Measurements from ENCODE around the gene DHX38.

The DHX38 gene

GRCh38 chr16:72064361-72064894 is 29.2 kb upstream of the DHX38 start:
- peaks cover 0 to 5% of the 10 kb centered on the region in 2 donors for H3K9me3 ChIP-seq (replicated peaks in 1 of 2; ENCODE audit: control insufficient read depth in 2 of 2, insufficient read depth in 1 of 2, low read depth in 1 of 2, low read length in 2 of 2)
- no CpG with 5 or more reads among the region's 10 CpGs for WGBS, 2 donors (ENCODE audit: extremely low coverage in 2 of 2, insufficient read length in 2 of 2, insufficient replicate concordance in 1 of 2)
- no peak overlapping the region for H3K27ac ChIP-seq (replicated peaks; ENCODE audit: low read length)
- no peak overlapping the region for H3K4ac ChIP-seq (ENCODE audit: low read length)
- H2BK12ac ChIP-seq (ENCODE audit: low read length), result no peak overlapping the region
- H3K79me1 ChIP-seq (ENCODE audit: low read depth, low read length), result no peaks in the 10 kb centered on the region
- no peaks in the 10 kb centered on the region for H3K27me3 ChIP-seq (ENCODE audit: control insufficient read depth in 3 of 3, insufficient read depth in 3 of 3, low read depth in 1 of 3, low read length in 3 of 3)
- no peak overlapping the region for H2BK5ac ChIP-seq (ENCODE audit: low read length)
- no peak overlapping the region for H2BK120ac ChIP-seq (ENCODE audit: low read depth, low read length)
- no peak for DNase-seq (ENCODE audit: low spot score)
- no peak overlapping the region for H3K14ac ChIP-seq (ENCODE audit: low read length)
- H3K18ac ChIP-seq (ENCODE audit: low read length), result no peak overlapping the region
- no peak overlapping the region for H2AK5ac ChIP-seq (ENCODE audit: low read depth, low read length)
- no peak overlapping the region for H3K4me2 ChIP-seq (ENCODE audit: insufficient read depth, low read length, poor library complexity, severe bottlenecking)
- H2AFZ ChIP-seq (ENCODE audit: low read length), result no peak overlapping the region
- H3K36me3 ChIP-seq (replicated peaks in 1 of 2; ENCODE audit: control insufficient read depth in 2 of 2, insufficient read depth in 2 of 2, low read length in 2 of 2), result no peaks in the 10 kb centered on the region
- no peak overlapping the region for H3K23ac ChIP-seq (ENCODE audit: low read depth, low read length, poor library complexity)
- no peaks in the 10 kb centered on the region for H3K4me1 ChIP-seq (ENCODE audit: control insufficient read depth in 2 of 2, insufficient read depth in 1 of 2, low read depth in 1 of 2, low read length in 2 of 2)
- H3K9ac ChIP-seq (ENCODE audit: low read depth, low read length, poor library complexity), result no peak overlapping the region
- H4K91ac ChIP-seq (ENCODE audit: low read depth, low read length, poor library complexity), result no peak overlapping the region
- no peak overlapping the region for H4K8ac ChIP-seq (ENCODE audit: low read depth, low read length)
- H2BK15ac ChIP-seq (ENCODE audit: low read length), result no peak overlapping the region
- no peak overlapping the region for H3K4me3 ChIP-seq (ENCODE audit: low read length in 2 of 2)

GRCh38 chr16:72066747-72067146 is 26.9 kb upstream of the DHX38 start:
- no peak overlapping the region for H2BK12ac ChIP-seq (ENCODE audit: low read length)
- DNase-seq (ENCODE audit: low spot score), result peak; percentile 15
- no peak overlapping the region for H3K18ac ChIP-seq (ENCODE audit: low read length)
- no peak overlapping the region for H3K27ac ChIP-seq (replicated peaks; ENCODE audit: low read length)
- H3K27me3 ChIP-seq (ENCODE audit: control insufficient read depth in 3 of 3, insufficient read depth in 3 of 3, low read depth in 1 of 3, low read length in 3 of 3), result no peaks in the 10 kb centered on the region
- H2AK5ac ChIP-seq (ENCODE audit: low read depth, low read length), result no peak overlapping the region
- WGBS, 2 donors (ENCODE audit: extremely low coverage in 2 of 2, insufficient read length in 2 of 2, insufficient replicate concordance in 1 of 2), result no CpG with 5 or more reads among the region's 1 CpG
- H2AFZ ChIP-seq (ENCODE audit: low read length), result peak overlapping the region; percentile 50
- no peaks in the 10 kb centered on the region for H3K79me1 ChIP-seq (ENCODE audit: low read depth, low read length)
- no peak overlapping the region for H4K91ac ChIP-seq (ENCODE audit: low read depth, low read length, poor library complexity)
- H3K36me3 ChIP-seq (replicated peaks in 1 of 2; ENCODE audit: control insufficient read depth in 2 of 2, insufficient read depth in 2 of 2, low read length in 2 of 2), result no peaks in the 10 kb centered on the region
- no peak overlapping the region for H4K8ac ChIP-seq (ENCODE audit: low read depth, low read length)
- H3K9ac ChIP-seq (ENCODE audit: low read depth, low read length, poor library complexity), result no peak overlapping the region
- H2BK5ac ChIP-seq (ENCODE audit: low read length), result no peak overlapping the region
- H2BK15ac ChIP-seq (ENCODE audit: low read length), result no peak overlapping the region
- no peak overlapping the region for H3K4ac ChIP-seq (ENCODE audit: low read length)
- no peak overlapping the region for H2BK120ac ChIP-seq (ENCODE audit: low read depth, low read length)
- H3K4me1 ChIP-seq (ENCODE audit: control insufficient read depth in 2 of 2, insufficient read depth in 1 of 2, low read depth in 1 of 2, low read length in 2 of 2), result no peaks in the 10 kb centered on the region
- H3K9me3 ChIP-seq (replicated peaks in 1 of 2; ENCODE audit: control insufficient read depth in 2 of 2, insufficient read depth in 1 of 2, low read depth in 1 of 2, low read length in 2 of 2), result peaks cover 0 to 5% of the 10 kb centered on the region in 2 donors
- no peak overlapping the region for H3K14ac ChIP-seq (ENCODE audit: low read length)
- no peak overlapping the region for H3K4me2 ChIP-seq (ENCODE audit: insufficient read depth, low read length, poor library complexity, severe bottlenecking)
- no peak overlapping the region for H3K4me3 ChIP-seq (ENCODE audit: low read length in 2 of 2)
- H3K23ac ChIP-seq (ENCODE audit: low read depth, low read length, poor library complexity), result no peak overlapping the region

- no peak overlapping the region for H2AFZ ChIP-seq (ENCODE audit: low read length)
- no peak for DNase-seq (ENCODE audit: low spot score)
- H3K79me1 ChIP-seq (ENCODE audit: low read depth, low read length), result no peaks in the 10 kb centered on the region
- no peak overlapping the region for H3K14ac ChIP-seq (ENCODE audit: low read length)
- H3K23ac ChIP-seq (ENCODE audit: low read depth, low read length, poor library complexity), result no peak overlapping the region
- no peaks in the 10 kb centered on the region for H3K27me3 ChIP-seq (ENCODE audit: control insufficient read depth in 3 of 3, insufficient read depth in 3 of 3, low read depth in 1 of 3, low read length in 3 of 3)
- H2BK15ac ChIP-seq (ENCODE audit: low read length), result no peak overlapping the region
- peaks cover 0 to 5% of the 10 kb centered on the region in 2 donors for H3K9me3 ChIP-seq (replicated peaks in 1 of 2; ENCODE audit: control insufficient read depth in 2 of 2, insufficient read depth in 1 of 2, low read depth in 1 of 2, low read length in 2 of 2)
- H3K18ac ChIP-seq (ENCODE audit: low read length), result no peak overlapping the region
- H3K4ac ChIP-seq (ENCODE audit: low read length), result no peak overlapping the region
- no peak overlapping the region for H3K27ac ChIP-seq (replicated peaks; ENCODE audit: low read length)
- H3K4me1 ChIP-seq (ENCODE audit: control insufficient read depth in 2 of 2, insufficient read depth in 1 of 2, low read depth in 1 of 2, low read length in 2 of 2), result no peaks in the 10 kb centered on the region
- H2BK5ac ChIP-seq (ENCODE audit: low read length), result no peak overlapping the region
- no peak overlapping the region for H4K8ac ChIP-seq (ENCODE audit: low read depth, low read length)
- no peaks in the 10 kb centered on the region for H3K36me3 ChIP-seq (replicated peaks in 1 of 2; ENCODE audit: control insufficient read depth in 2 of 2, insufficient read depth in 2 of 2, low read length in 2 of 2)
- no peak overlapping the region for H2BK120ac ChIP-seq (ENCODE audit: low read depth, low read length)
- no peak overlapping the region for H2BK12ac ChIP-seq (ENCODE audit: low read length)
- H3K4me2 ChIP-seq (ENCODE audit: insufficient read depth, low read length, poor library complexity, severe bottlenecking), result no peak overlapping the region
- H4K91ac ChIP-seq (ENCODE audit: low read depth, low read length, poor library complexity), result no peak overlapping the region
- no peak overlapping the region for H3K9ac ChIP-seq (ENCODE audit: low read depth, low read length, poor library complexity)
- no peak overlapping the region for H2AK5ac ChIP-seq (ENCODE audit: low read depth, low read length)
- WGBS, 2 donors (ENCODE audit: extremely low coverage in 2 of 2, insufficient read length in 2 of 2, insufficient replicate concordance in 1 of 2), result no CpG with 5 or more reads among the region's 4 CpGs
- no peak overlapping the region for H3K4me3 ChIP-seq (ENCODE audit: low read length in 2 of 2)
Measured at GRCh38 chr16:72068930-72069329, 24.7 kb upstream of the DHX38 start.

- no peak overlapping the region for H3K27ac ChIP-seq (replicated peaks; ENCODE audit: low read length)
- H3K9ac ChIP-seq (ENCODE audit: low read depth, low read length, poor library complexity), result no peak overlapping the region
- H3K79me1 ChIP-seq (ENCODE audit: low read depth, low read length), result no peaks in the 10 kb centered on the region
- no peak overlapping the region for H2BK12ac ChIP-seq (ENCODE audit: low read length)
- H3K27me3 ChIP-seq (ENCODE audit: control insufficient read depth in 3 of 3, insufficient read depth in 3 of 3, low read depth in 1 of 3, low read length in 3 of 3), result no peaks in the 10 kb centered on the region
- H3K14ac ChIP-seq (ENCODE audit: low read length), result no peak overlapping the region
- no peak overlapping the region for H3K4ac ChIP-seq (ENCODE audit: low read length)
- no peak for DNase-seq (ENCODE audit: low spot score)
- no peaks in the 10 kb centered on the region for H3K36me3 ChIP-seq (replicated peaks in 1 of 2; ENCODE audit: control insufficient read depth in 2 of 2, insufficient read depth in 2 of 2, low read length in 2 of 2)
- no peak overlapping the region for H3K4me3 ChIP-seq (ENCODE audit: low read length in 2 of 2)
- no peak overlapping the region for H4K91ac ChIP-seq (ENCODE audit: low read depth, low read length, poor library complexity)
- no peak overlapping the region for H3K23ac ChIP-seq (ENCODE audit: low read depth, low read length, poor library complexity)
- no peak overlapping the region for H4K8ac ChIP-seq (ENCODE audit: low read depth, low read length)
- H3K9me3 ChIP-seq (replicated peaks in 1 of 2; ENCODE audit: control insufficient read depth in 2 of 2, insufficient read depth in 1 of 2, low read depth in 1 of 2, low read length in 2 of 2), result no peaks in the 10 kb centered on the region
- no peak overlapping the region for H2AK5ac ChIP-seq (ENCODE audit: low read depth, low read length)
- H3K18ac ChIP-seq (ENCODE audit: low read length), result no peak overlapping the region
- H3K4me2 ChIP-seq (ENCODE audit: insufficient read depth, low read length, poor library complexity, severe bottlenecking), result no peak overlapping the region
- H2BK120ac ChIP-seq (ENCODE audit: low read depth, low read length), result no peak overlapping the region
- WGBS, 2 donors (ENCODE audit: extremely low coverage in 2 of 2, insufficient read length in 2 of 2, insufficient replicate concordance in 1 of 2), result no CpG with 5 or more reads among the region's 12 CpGs
- no peaks in the 10 kb centered on the region for H3K4me1 ChIP-seq (ENCODE audit: control insufficient read depth in 2 of 2, insufficient read depth in 1 of 2, low read depth in 1 of 2, low read length in 2 of 2)
- no peak overlapping the region for H2AFZ ChIP-seq (ENCODE audit: low read length)
- no peak overlapping the region for H2BK5ac ChIP-seq (ENCODE audit: low read length)
- no peak overlapping the region for H2BK15ac ChIP-seq (ENCODE audit: low read length)
Measured at GRCh38 chr16:72072514-72073342, 20.9 kb upstream of the DHX38 start.
